ENCODE measurements around the gene CLDN1.

DNA sequence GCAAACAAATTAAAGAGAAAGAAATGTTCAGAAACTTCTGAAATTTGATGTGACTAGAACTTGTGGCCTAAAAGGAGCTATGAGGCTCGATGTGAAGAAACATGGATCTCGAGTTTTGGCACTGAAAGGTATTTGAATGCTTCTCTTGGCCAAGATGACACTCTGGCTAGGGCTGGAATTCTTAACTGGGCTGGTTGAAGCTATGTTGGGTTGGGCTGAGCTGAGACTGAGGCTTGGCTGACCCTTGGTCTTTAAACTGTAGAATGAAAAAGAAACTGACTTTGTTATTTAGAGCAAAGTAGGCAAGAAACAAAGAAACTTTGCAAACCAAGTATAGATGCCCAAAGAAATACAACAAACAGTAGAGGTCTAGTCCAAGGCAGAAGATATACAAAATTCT is 37.6 kb upstream of the CLDN1 start:
- TF ChIP-seq, protein P1, sequence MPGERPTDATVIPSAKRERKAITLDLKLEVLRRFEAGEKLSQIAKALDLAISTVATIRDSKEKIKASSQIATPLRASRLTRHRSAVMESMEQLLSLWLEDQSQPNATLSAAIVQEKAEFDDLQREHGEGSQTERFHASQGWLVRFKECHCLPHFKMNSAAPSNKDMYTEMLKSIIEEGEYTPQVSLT (CRISPR knock-in tag; IDR thresholded peaks at IDR 0.05; ENCODE audit: borderline replicate concordance, low read depth), result no peak
- no peak for TF ChIP-seq ZNF577 (CRISPR knock-in tag; IDR thresholded peaks at IDR 0.05; ENCODE audit: borderline replicate concordance, low read depth)
- no peak for TF ChIP-seq SIN3B (IDR thresholded peaks at IDR 0.05; ENCODE audit: low read length)
- TF ChIP-seq ZNF224 (CRISPR knock-in tag; IDR thresholded peaks at IDR 0.05), result no peak
- no peak for TF ChIP-seq ZNF607 (CRISPR knock-in tag; IDR thresholded peaks at IDR 0.05; ENCODE audit: borderline replicate concordance)
- TF ChIP-seq NCOA5 (CRISPR knock-in tag; IDR thresholded peaks at IDR 0.05), result no peak
- TF ChIP-seq POLR2A (IDR thresholded peaks at IDR 0.05; ENCODE audit: insufficient read depth in 1 of 2, low read depth in 2 of 2, low read length in 2 of 2), result no peak
- no peak for TF ChIP-seq MAFK (conservative IDR thresholded peaks at IDR 0.05 in 1 of 2, IDR thresholded peaks at IDR 0.05 in 1 of 2; ENCODE audit: low read length in 2 of 2)
- no peak for TF ChIP-seq NFE2L1 (CRISPR knock-in tag; IDR thresholded peaks at IDR 0.05; ENCODE audit: borderline replicate concordance)
- no peak for TF ChIP-seq ZNF891 (CRISPR knock-in tag; IDR thresholded peaks at IDR 0.05)
- TF ChIP-seq NCOA1 (CRISPR knock-in tag; IDR thresholded peaks at IDR 0.05), result no peak
